NCI-H2107 (cell line): ENCODE results near the gene LBHD2.
"Not testable (repeated sequence)": the region's sequence is repeated elsewhere in the genome, so short reads cannot be mapped to it uniquely, and the experiment has no call there.

Experiments
- DNase-seq: peaks from one replicate; lab custom pipeline; 2025; lab: John Stamatoyannopoulos, UW

Gene LBHD2

DNA sequence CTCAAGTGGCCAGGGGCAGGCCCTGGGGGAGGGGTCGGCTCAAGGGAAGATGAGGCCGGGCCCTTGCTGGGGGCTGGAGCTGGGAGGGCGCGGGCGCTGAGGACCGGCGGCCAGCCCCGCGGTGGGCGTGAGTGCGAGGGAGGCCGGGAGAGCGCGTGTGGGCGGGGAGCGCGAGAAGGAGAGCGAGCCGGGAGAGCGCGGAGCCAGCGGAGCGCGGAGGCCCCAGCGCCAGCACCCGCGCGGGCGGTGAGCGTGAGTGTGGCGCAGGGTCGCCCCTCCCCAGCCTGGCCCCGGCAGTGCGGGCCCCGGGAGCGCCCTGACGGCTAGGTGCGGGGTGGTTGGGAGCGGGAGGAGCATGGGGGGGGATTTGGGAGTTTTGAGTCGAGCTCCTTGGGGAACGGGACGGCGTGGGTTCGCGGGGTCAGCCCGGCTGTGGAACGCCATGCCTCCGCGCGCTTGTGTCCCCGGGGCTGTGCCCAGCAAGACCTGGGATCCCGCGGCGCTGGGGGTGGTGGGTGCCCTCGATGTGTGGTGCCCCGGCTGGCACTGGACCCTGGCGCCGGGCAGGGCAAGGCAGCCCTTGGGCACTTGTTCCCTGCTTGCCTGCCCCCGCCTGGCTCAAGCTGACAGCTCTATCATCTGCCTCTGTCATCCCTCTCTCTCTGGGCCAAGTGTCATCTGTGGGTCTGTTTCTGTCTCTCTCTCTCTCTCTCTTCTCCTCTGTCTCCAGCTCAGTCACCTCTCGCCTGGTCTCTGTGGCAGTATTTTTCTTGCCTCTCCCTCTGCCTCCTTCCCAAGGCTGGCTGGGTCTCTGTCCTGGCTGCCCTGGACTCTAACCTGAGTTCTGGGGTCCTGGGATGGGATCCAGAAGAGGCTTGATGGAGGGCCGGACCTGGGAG lies at the start of gene LBHD2:
LBHD2 (plus strand) TSS at position 190 of the 899 bp plus-strand sequence. CDS start 1,803 bp downstream, outside the sequence.
- no peak for DNase-seq

DNA sequence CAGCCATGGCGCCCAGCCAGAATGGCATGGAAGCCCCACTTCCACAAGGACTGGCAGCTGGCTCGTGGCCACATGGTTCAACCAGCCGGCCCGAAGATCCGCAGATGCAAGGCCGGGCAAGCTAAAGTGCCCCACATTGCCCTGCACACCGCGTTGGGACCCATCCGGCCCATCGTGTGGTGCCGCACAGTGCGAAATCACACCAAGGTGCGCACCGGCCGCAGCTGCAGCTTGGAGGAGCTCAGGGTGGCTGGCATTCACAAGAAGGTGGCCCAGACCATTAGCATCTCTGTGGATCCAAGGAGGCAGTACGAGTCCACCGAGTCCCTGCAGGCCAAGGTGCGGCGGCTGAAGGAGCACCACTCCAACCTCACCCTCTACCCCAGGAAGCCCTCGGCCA lies 42.5 kb upstream of the LBHD2 start:
- no peak for DNase-seq

GRCh38 chr14:103043257-103044015 lies 40.6 kb upstream of the LBHD2 start:
- DNase-seq, result no peak

DNA sequence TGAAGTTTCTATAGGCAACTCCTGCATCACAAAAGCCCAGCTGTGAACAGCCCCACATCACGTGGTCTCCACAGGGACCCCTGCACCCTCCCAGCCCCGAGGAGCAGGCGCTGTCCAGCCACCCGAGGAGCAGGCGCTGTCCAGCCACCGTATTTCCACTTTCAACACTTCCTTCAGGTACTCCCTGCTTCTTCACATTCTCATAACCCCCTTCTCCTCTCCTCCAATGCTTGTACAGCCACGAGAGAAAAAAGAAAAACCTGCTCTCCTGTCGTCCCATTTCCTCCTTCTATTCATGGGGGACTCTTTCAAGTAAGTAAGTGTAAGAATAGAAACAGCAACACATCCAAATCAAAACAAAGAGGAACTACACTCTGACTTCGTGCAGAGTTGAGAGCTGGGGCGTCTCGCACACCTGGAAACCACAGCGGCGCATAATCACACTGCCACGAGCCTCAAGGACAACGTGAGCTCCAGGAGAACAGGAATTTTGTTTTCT lies 38.6 kb upstream of the LBHD2 start:
- DNase-seq, result no peak

GRCh38 chr14:103047453-103047852 lies 36.6 kb upstream of the LBHD2 start:
- not testable (repeated sequence) for DNase-seq

DNA sequence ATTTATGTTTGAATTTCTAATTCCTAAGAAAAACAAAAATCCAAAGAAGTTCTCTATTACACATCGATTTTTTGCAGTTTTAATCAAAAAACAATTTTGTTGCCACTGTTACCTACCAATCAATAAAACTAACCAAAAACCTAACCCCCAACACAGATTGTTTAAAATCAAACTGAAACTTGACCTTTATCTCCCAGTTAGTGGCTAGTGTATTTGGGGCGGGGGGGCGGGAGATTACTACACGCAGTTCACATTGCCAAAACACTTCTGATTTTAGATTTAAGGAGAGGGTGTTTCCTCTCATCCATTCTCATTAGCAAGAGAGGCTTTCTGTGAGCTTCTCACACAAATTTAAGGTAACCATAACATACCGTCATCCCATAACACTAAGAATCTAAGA lies 33.1 kb upstream of the LBHD2 start:
- no peak for DNase-seq

DNA sequence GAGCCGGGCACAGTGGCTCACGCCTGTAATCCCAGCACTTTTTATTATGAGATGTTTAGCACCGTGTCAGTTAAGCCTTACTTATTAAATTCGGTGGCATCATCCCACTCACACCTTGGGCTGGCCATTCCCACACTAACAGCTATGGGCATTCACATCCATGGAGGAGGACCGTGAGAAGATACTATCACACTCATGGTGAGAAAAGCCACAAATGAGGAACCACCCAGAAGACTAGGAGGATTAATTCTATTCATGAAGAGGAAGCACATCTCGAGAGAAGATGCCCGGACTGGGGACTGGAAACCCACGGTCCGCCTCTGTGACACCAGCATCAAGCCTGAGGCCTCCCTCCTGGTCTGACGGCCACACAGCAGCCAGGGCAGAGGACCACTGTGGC lies 31.6 kb upstream of the LBHD2 start:
- DNase-seq, result no peak

- no peak for DNase-seq
These were observed 28.3 kb upstream of the LBHD2 start for GRCh38 chr14:103055695-103056094.

GRCh38 chr14:103056322-103057027 lies 27.5 kb upstream of the LBHD2 start:
- DNase-seq, result peak; percentile 48

GRCh38 chr14:103057028-103057371 lies 27.0 kb upstream of the LBHD2 start:
- no peak for DNase-seq

DNA sequence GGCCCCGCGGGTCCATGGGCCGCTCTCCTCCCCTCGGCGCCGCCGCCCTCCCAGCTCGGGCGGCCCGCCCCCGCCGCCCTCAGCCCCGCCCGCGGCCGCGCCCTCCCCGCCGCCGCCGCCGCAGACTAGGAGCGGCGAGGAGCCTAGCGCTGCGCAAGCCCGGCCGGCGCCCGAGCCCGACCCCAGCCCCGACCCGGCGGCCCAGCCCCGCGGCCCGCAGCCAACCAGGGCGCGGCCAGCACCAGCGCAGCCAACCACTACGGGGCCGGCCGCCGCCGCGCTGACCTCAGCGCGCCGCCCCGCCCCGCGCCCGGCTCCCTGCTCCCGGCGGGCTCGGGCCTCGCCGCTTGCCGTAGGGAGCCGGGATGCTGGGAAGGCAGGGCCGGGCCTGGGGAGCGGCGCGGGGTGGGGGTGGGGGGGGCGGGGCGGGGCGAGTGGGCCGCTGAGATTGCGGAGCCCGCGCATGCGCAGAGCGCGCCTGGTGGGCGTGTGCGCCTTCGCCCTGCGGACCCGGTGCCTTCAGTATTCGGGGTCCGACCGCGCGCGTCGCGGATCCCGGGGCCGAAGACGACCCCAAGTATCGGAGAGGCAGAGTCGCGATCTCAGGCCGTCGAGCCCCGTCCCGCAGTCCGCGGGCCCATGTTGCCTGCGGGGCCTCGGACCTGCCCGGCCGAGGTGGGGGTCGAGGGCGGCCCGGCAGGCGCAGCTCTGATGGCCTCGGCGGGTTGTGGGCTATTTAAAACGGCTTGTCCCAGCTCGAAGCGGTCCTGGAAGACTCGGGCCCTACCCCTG lies 26.4 kb upstream of the LBHD2 start, which contains the start of gene CDC42BPB:
CDC42BPB (minus strand) TSS at position 178 of the 792 bp plus-strand sequence. CDS start 376 bp downstream, outside the sequence.
- DNase-seq, result peak; percentile 89

DNA sequence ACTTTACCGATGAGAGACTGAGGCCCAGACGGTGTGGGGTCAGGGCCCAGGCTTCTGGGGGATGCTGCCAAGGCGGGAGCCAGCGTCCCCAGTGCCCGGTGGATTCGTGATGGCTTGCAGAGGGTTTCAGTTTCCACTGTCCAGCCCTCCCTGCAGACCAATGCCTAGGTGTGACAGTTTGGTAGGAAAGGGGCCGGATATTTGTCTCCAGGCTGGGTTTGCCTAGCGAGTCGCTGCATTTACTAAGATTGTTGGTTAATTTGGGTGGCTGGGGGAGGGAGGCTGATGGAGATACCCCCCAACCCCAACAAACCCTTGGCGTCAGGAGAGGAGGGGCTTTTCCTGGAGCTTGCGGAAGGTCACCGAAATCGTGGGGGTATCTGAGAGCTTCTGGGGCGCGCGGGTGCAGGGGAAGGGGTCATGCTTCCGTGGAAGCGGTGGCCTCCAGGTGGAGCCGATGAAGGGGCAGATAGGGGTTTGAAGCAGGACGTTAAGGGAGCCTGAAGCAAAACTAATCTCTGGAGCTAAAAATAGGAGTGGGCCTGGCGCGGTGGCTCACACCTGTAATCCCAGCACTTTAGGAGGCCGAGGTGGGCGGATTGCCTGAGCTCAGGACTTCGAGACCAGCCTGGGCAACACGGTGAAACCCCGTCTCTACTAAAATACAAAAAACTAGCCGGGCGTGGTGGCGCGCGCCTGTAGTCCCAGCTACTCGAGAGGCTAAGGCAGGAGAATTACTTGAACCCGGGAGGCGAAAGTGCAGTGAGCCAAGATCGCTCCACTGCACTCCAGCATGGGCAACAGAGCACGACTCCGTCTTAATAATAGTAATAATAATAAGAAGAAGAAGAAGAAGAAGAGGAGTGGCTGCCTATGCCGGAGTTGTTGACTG lies 25.6 kb upstream of the LBHD2 start:
- no peak for DNase-seq

GRCh38 chr14:103059556-103059955 lies 24.5 kb upstream of the LBHD2 start:
- DNase-seq, result no peak

- peak; percentile 60 for DNase-seq
These were observed 22.5 kb upstream of the LBHD2 start for GRCh38 chr14:103061482-103061976.

DNA sequence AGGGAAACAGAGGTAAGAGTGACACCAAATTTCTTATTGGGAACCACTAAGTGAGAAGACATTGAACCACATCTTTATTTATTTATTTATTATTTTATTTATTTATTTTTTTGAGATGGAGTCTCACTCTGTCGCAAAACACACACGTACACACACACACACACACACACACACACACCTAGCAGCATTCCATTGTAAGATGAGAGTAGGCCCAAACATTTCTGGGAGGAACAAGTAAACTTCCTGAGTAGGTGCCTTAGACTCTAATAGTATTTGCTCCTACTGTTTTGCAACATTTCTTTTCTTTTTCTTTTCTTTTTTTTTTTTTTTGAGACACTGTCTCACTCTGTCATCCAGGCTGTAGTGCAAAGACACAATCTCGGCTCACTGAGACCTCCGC lies 19.6 kb upstream of the LBHD2 start:
- DNase-seq, result no peak

GRCh38 chr14:103064978-103065377 lies 19.0 kb upstream of the LBHD2 start:
- no peak for DNase-seq

DNA sequence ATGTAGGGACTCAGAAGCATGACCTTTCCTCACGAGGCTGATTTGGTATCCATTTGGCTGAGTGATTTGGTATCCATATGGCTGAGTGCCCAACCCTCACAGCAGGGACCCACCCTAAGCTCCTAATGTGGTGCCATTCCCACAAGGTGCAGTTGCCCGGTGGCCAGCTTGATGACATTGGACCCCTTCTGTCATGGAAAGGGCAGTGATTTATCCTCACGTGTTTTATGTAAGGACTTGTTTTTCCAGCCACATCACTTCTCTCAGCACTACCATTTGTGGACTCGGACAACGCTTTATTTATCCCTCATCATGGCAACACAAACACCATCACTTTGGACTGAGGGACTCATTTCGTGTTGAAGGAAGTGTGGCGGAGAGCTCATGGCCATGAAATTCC lies 18.1 kb upstream of the LBHD2 start:
- no peak for DNase-seq

GRCh38 chr14:103066399-103066798 lies 17.6 kb upstream of the LBHD2 start:
- no peak for DNase-seq

- DNase-seq, result no peak
These were observed 16.6 kb upstream of the LBHD2 start for GRCh38 chr14:103067231-103067954.
